ENCODE data around the gene ZRANB3. TPM values are rescaled to one million over a fixed set of nuclear protein-coding genes. Genes with fewer than 3 reads are reported as not detected.

ZRANB3 gene
- total and polyA plus RNA-seq, 2 donors (not counting 3 experiments of a cell fraction or from before 2014, with no cell fraction given): 2.2 to 6.0 TPM

GRCh38 chr2:135373702-135374101 lies 157.3 kb downstream of the ZRANB3 start:
- H3K9me1 ChIP-seq (replicated peaks; ENCODE audit: control insufficient read depth, extremely low read depth, insufficient read depth, low read length): no peaks in the 10 kb centered on the region
- no peaks in the 10 kb centered on the region for H3K9me3 ChIP-seq (replicated peaks; ENCODE audit: control insufficient read depth, insufficient read depth, low read length)
- no peaks in the 10 kb centered on the region for H3K27me3 ChIP-seq (ENCODE audit: control insufficient read depth in 2 of 2, insufficient read depth in 2 of 2, low read length in 2 of 2)
- DNase-seq (ENCODE audit: low read depth, low spot score): no peak
- H3K4me1 ChIP-seq (ENCODE audit: control insufficient read depth, extremely low read depth, insufficient read depth, low read length): no peaks in the 10 kb centered on the region
- FAIRE-seq: no peak
- no peak overlapping the region for H3K4me3 ChIP-seq (replicated peaks in 1 of 3; ENCODE audit: insufficient read depth in 1 of 3, low read depth in 1 of 3, low read length in 3 of 3)
- no peaks in the 10 kb centered on the region for H4K20me1 ChIP-seq (replicated peaks; ENCODE audit: control insufficient read depth, extremely low read depth, insufficient read depth, low read length)
- no peak for TF ChIP-seq POLR2AphosphoS5 (IDR thresholded peaks at IDR 0.05; ENCODE audit: insufficient read depth, low read depth, low read length)
- no peak for TF ChIP-seq MYC (IDR thresholded peaks at IDR 0.05; ENCODE audit: low read depth, low read length)
- no peak for TF ChIP-seq EZH2 (IDR thresholded peaks at IDR 0.05; ENCODE audit: borderline replicate concordance, low read depth, low read length, severe bottlenecking)
- TF ChIP-seq MAX (IDR thresholded peaks at IDR 0.05; ENCODE audit: insufficient read depth, insufficient read length): no peak
- no peak for TF ChIP-seq POLR2A (IDR thresholded peaks at IDR 0.05; ENCODE audit: low read depth, low read length)
- no peak for TF ChIP-seq JUN (IDR thresholded peaks at IDR 0.05; ENCODE audit: borderline replicate concordance, insufficient read depth, insufficient read length, low read depth)
- no peak for TF ChIP-seq GATA2 (IDR thresholded peaks at IDR 0.05; ENCODE audit: insufficient read depth, insufficient read length, low read depth, low read length)
- no peak for TF ChIP-seq CTCF (IDR thresholded peaks at IDR 0.05; ENCODE audit: extremely low read depth in 1 of 2, insufficient read depth in 1 of 2, low read depth in 1 of 2, low read length in 2 of 2)
- TF ChIP-seq FOS (IDR thresholded peaks at IDR 0.05; ENCODE audit: borderline replicate concordance, insufficient read depth, low read length): no peak
- dilution Hi-C loops (cut with MboI; ENCODE audit: extremely low pct_ligation_motif_present, low sequenced_read_pairs): no loop called here
- no peak overlapping the region for H3K9ac ChIP-seq (replicated peaks; ENCODE audit: extremely low read depth, insufficient read depth, low read length)
- H3K27ac ChIP-seq (ENCODE audit: insufficient read depth, low read depth, low read length): no peak overlapping the region
- H3K79me2 ChIP-seq (ENCODE audit: control insufficient read depth, insufficient read depth, low read length): no peaks in the 10 kb centered on the region
- ChIA-PET POLR2A (no interaction called here), CTCF (no interaction called here)
- no peaks in the 10 kb centered on the region for H3K36me3 ChIP-seq (ENCODE audit: control insufficient read depth in 2 of 2, extremely low read depth in 1 of 2, insufficient read depth in 2 of 2, low read length in 2 of 2)
- intact Hi-C loops (cut with micrococcal nuclease): no loop called here
- no peak overlapping the region for H2AFZ ChIP-seq (ENCODE audit: low read depth, low read length)
- no TSS peak for BruUV-seq (replicated peaks)
- H3K4me2 ChIP-seq (ENCODE audit: insufficient read depth, low read length): no peak overlapping the region

All from endothelial cell of umbilical vein (primary cell).